HepG2 (cell line): ENCODE data around the gene SYNM. TPM values are rescaled to one million over a fixed set of nuclear protein-coding genes. Genes with fewer than 3 reads are reported as not detected.
A peak's percentile ranks its signal among the peaks of the same experiment; 100 is the strongest.

Source experiments
- AKAP8 ChIP-seq: sonication (generic); formaldehyde crosslinking; IDR thresholded peaks from 2 replicates; pipeline ENCODE4 v1.5.1; 2020; ENCODE audit warnings: mild to moderate bottlenecking, missing genetic modification reagents
- ARHGAP35 ChIP-seq: sonication (generic); formaldehyde crosslinking; IDR thresholded peaks from 2 replicates; pipeline ENCODE4 v1.9.0; 2022; ENCODE audit warnings: mild to moderate bottlenecking, inconsistent platforms, moderate library complexity, missing genetic modification reagents, borderline replicate concordance
- ATF7-NPFF ChIP-seq: sonication (generic); formaldehyde crosslinking; IDR thresholded peaks from 2 replicates; pipeline ENCODE4 v1.8.1; 2023; ENCODE audit warnings: mild to moderate bottlenecking, low read depth, missing genetic modification reagents, moderate library complexity
- CSRNP1 ChIP-seq: sonication (generic); formaldehyde crosslinking; IDR thresholded peaks from 2 replicates; pipeline ENCODE4 v1.8.1; 2023; ENCODE audit warnings: mild to moderate bottlenecking, missing genetic modification reagents
- CSRNP2 ChIP-seq: sonication (generic); formaldehyde crosslinking; conservative IDR thresholded peaks from 2 replicates; pipeline ENCODE4 v1.8.0; 2022; ENCODE audit warnings: low read depth, missing genetic modification reagents
- CTCF ChIP-seq: sonication (generic); formaldehyde crosslinking; IDR thresholded peaks from 2 replicates; pipeline ENCODE4 v1.5.0; 2020; ENCODE audit warnings: mild to moderate bottlenecking, missing genetic modification reagents, moderate library complexity
- FLYWCH1 ChIP-seq: sonication (generic); formaldehyde crosslinking; IDR thresholded peaks from 2 replicates; pipeline ENCODE4 v1.8.1; 2023; ENCODE audit warnings: mild to moderate bottlenecking, missing genetic modification reagents
- FOXO4 ChIP-seq: sonication (generic); formaldehyde crosslinking; conservative IDR thresholded peaks from 2 replicates; pipeline ENCODE4 v1.8.1; 2023; ENCODE audit warnings: missing genetic modification reagents
- RCOR2 ChIP-seq: IDR thresholded peaks from 2 replicates; pipeline ENCODE4 v1.6.1; 2016; ENCODE audit warnings: missing biosample characterization, missing genetic modification reagents
- REPIN1 ChIP-seq: sonication (generic); formaldehyde crosslinking; IDR thresholded peaks from 2 replicates; pipeline ENCODE4 v1.8.0; 2022; ENCODE audit warnings: missing genetic modification reagents, low read depth, mild to moderate bottlenecking, borderline replicate concordance
- REXO4 ChIP-seq: sonication (generic); formaldehyde crosslinking; IDR thresholded peaks from 2 replicates; pipeline ENCODE4 v1.8.0; 2022; ENCODE audit warnings: missing genetic modification reagents, mild to moderate bottlenecking, borderline replicate concordance
- RFX3 ChIP-seq: IDR thresholded peaks from 2 replicates; pipeline ENCODE4 v1.6.1; 2016; ENCODE audit warnings: missing biosample characterization, missing genetic modification reagents
- RXRB ChIP-seq: IDR thresholded peaks from 2 replicates; pipeline ENCODE4 v1.6.1; 2016; ENCODE audit warnings: borderline replicate concordance, missing genetic modification reagents, missing compliant biosample characterization
- SYNCRIP ChIP-seq: fragments of 200-400 bp; formaldehyde crosslinking; IDR thresholded peaks from 2 replicates; pipeline ENCODE4 v1.6.1; 2018; ENCODE audit warnings: mild to moderate bottlenecking, low read depth, low read length; ENCODE audit not compliant: insufficient read depth
- ZNF670 ChIP-seq: sonication (generic); formaldehyde crosslinking; IDR thresholded peaks from 2 replicates; pipeline ENCODE4 v1.8.0; 2022; ENCODE audit warnings: mild to moderate bottlenecking, missing genetic modification reagents, borderline replicate concordance
- polyA plus RNA-seq, 8 experiments: library from polyadenylated mRNA; depleted of rRNA in 3 of 8; stranded (reverse) in 7 of 8; unstranded in 1 of 8; fragments of >200 nt; fragmentation: Illumina TruSeq in 4 of 8; extraction: Trizol in 4 of 8; gene quantifications; 2 replicates each; pipeline versions ENCODE4 v1.2.1 to v1.2.3, GENCODE V29; 2011 to 2016; ENCODE audit warnings: low read depth in 4 of 8, missing spikeins in 1 of 8, mixed read lengths in 1 of 8; ENCODE audit not compliant: insufficient read depth in 1 of 8
- total RNA-seq, 5 experiments: library from RNA; depleted of rRNA; stranded (reverse); fragments of >200 nt; fragmentation: Illumina TruSeq; extraction: Trizol; gene quantifications; 2 replicates each; pipeline ENCODE4 v1.2.3, GENCODE V29; 2016; ENCODE audit warnings: low read depth in 1 of 5
- TF ChIP-seq, protein P1 (sequence below): sonication (generic); formaldehyde crosslinking; IDR thresholded peaks from 2 replicates; pipeline ENCODE4 v1.8.0; 2022; ENCODE audit warnings: mild to moderate bottlenecking, missing genetic modification reagents, borderline replicate concordance
- TF ChIP-seq, protein P2 (sequence below): sonication (generic); formaldehyde crosslinking; IDR thresholded peaks from 2 replicates; pipeline ENCODE4 v1.8.1; 2023; ENCODE audit warnings: mild to moderate bottlenecking, missing genetic modification reagents, borderline replicate concordance
- TF ChIP-seq, protein P3 (sequence below): sonication (generic); formaldehyde crosslinking; conservative IDR thresholded peaks from 2 replicates; pipeline ENCODE4 v1.4.0; 2020; ENCODE audit warnings: missing genetic modification reagents

Gene SYNM
- total and polyA plus RNA-seq, 2 of the 13 experiments (the other 11 are each of a cell fraction or from before 2014, with no cell fraction given): 1.1 to 3.7 TPM

DNA sequence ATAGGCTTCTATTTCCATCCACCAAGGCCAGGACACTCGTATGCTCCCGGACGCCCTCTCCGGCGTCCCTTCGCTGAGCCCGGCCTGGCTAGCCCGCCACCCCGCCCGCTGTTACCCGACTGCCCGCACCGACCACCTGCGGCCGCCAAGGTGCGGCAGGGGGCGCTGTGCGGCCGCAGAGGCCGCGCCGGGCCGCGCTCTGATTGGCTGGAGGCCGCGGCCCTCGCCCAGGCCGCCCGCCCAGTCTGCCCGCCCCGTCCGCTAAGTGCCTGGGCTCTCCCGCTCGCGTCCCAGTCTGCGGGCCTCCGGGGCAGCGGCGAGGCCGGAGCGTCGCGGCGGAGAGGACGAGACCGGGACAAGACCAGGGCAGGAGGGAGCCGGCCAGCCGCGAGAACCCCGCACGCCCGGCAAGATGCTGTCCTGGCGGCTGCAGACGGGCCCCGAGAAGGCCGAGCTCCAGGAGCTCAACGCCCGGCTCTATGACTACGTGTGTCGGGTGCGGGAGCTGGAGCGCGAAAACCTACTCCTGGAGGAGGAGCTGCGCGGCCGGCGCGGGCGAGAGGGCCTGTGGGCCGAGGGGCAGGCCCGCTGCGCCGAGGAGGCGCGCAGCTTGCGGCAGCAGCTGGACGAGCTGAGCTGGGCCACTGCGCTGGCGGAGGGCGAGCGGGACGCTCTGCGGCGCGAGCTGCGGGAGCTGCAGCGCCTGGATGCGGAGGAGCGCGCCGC lies at the start of gene SYNM (continued):
- peak; percentile 86 for TF ChIP-seq CTCF (CRISPR knock-in tag)
- TF ChIP-seq ARHGAP35 (CRISPR knock-in tag): 0 out of 2 replicates have a peak, but pooled peaks have one; percentile 49
- no peak for TF ChIP-seq REXO4 (CRISPR knock-in tag)
- TF ChIP-seq, protein P1, sequence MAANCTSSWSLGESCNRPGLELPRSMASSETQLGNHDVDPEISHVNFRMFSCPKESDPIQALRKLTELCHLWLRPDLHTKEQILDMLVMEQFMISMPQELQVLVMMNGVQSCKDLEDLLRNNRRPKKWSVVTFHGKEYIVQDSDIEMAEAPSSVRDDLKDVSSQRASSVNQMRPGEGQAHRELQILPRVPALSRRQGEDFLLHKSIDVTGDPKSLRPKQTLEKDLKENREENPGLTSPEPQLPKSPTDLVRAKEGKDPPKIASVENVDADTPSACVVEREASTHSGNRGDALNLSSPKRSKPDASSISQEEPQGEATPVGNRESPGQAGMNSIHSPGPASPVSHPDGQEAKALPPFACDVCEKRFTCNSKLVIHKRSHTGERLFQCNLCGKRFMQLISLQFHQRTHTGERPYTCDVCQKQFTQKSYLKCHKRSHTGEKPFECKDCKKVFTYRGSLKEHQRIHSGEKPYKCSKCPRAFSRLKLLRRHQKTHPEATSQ: peak; percentile 66; the same call in 1 of the 2 replicates
- TF ChIP-seq FLYWCH1 (CRISPR knock-in tag): no peak
- TF ChIP-seq CSRNP1 (CRISPR knock-in tag): peak; percentile 58; the same call in 1 of the 2 replicates
- no peak; the same call in 1 of the 2 replicates for TF ChIP-seq CSRNP2
- TF ChIP-seq, protein P2, sequence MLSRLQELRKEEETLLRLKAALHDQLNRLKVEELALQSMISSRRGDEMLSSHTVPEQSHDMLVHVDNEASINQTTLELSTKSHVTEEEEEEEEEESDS (CRISPR knock-in tag): no peak
- no peak for TF ChIP-seq SYNCRIP
- TF ChIP-seq ZNF670: no peak; the same call in 1 of the 2 replicates
- TF ChIP-seq REPIN1 (CRISPR knock-in tag): peak; percentile 68; the same call in 1 of the 2 replicates
- TF ChIP-seq, protein P3, sequence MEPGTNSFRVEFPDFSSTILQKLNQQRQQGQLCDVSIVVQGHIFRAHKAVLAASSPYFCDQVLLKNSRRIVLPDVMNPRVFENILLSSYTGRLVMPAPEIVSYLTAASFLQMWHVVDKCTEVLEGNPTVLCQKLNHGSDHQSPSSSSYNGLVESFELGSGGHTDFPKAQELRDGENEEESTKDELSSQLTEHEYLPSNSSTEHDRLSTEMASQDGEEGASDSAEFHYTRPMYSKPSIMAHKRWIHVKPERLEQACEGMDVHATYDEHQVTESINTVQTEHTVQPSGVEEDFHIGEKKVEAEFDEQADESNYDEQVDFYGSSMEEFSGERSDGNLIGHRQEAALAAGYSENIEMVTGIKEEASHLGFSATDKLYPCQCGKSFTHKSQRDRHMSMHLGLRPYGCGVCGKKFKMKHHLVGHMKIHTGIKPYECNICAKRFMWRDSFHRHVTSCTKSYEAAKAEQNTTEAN (CRISPR knock-in tag): no peak; the same call in 1 of the 2 replicates
- TF ChIP-seq AKAP8 (CRISPR knock-in tag): no peak
- TF ChIP-seq ATF7-NPFF (CRISPR knock-in tag): peak; percentile 83
- no peak for TF ChIP-seq RXRB (CRISPR knock-in tag)
- TF ChIP-seq RCOR2 (CRISPR knock-in tag): no peak
- no peak for TF ChIP-seq RFX3 (CRISPR knock-in tag)
- TF ChIP-seq FOXO4 (CRISPR knock-in tag): no peak
